ENCODE results near the gene SUCLG1. TPM values are rescaled to one million over a fixed set of nuclear protein-coding genes. Genes with fewer than 3 reads are reported as not detected.

Gene SUCLG1
- total and polyA plus RNA-seq, 10 of the 15 experiments (the other 5 are each of a cell fraction or from before 2014, with no cell fraction given): 75.4 to 197 (median 93.6) TPM

DNA sequence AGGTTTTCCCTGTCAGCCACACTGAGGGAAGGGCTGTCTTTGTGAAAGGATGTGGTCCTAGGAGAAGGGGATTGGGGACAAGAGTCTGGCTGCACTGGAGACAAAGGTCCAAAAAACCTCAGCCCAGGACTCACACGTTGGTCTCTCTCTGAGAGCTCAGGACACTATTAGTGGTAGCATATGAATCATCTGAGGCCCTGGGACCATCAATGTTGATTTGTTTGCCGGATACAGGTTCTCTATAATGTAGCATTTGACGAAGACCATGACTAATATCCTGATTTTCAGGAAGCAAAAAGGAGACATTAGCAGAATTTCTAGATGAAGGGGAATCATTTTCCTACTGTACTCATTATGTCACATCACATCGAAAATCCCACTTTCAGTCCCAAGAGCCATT is 35.0 kb upstream of the SUCLG1 start:
- Histone ChIP-seq H3K36me3 (ENCODE audit: control insufficient read depth in 2 of 2, insufficient read depth in 2 of 2, low read length in 1 of 2) (no peaks in the 10 kb centered on the region), H4K20me1 (ENCODE audit: control insufficient read depth, insufficient read depth) (no peaks in the 10 kb centered on the region), H2AFZ (ENCODE audit: control insufficient read depth, low read depth, low read length) (no peak overlapping the region), H3K4me3 (no peak overlapping the region), H3K4me1 (ENCODE audit: control insufficient read depth, insufficient read depth, low read length) (no peaks in the 10 kb centered on the region), H3K9ac (ENCODE audit: control insufficient read depth, insufficient read depth, low read length) (no peak overlapping the region), H3K79me2 (ENCODE audit: control insufficient read depth, insufficient read depth, low read length) (no peaks in the 10 kb centered on the region), H3K4me2 (ENCODE audit: control insufficient read depth, insufficient read depth) (no peak overlapping the region), H3K9me3 (replicated peaks; ENCODE audit: control insufficient read depth, insufficient read depth, low read length) (no peaks in the 10 kb centered on the region), H3K27ac (ENCODE audit: control insufficient read depth, insufficient read depth) (no peak overlapping the region), H3K27me3 (replicated peaks in 1 of 2; ENCODE audit: control insufficient read depth in 2 of 2, insufficient read depth in 2 of 2, low read length in 1 of 2) (no peaks in the 10 kb centered on the region)
- DNase-seq (ENCODE audit: low read depth, low spot score) (no peak), FAIRE-seq (no peak), ATAC-seq (no peak)
- TF ChIP-seq TBL1XR1 (IDR thresholded peaks at IDR 0.05; ENCODE audit: low read depth, low read length) (no peak), SPI1 (IDR thresholded peaks at IDR 0.05; ENCODE audit: borderline replicate concordance, insufficient read depth, low read depth, low read length) (no peak), BCL11A (IDR thresholded peaks at IDR 0.05; ENCODE audit: low read depth, low read length) (no peak), MXI1 (IDR thresholded peaks at IDR 0.05; ENCODE audit: low read depth, low read length) (no peak), CEBPB (IDR thresholded peaks at IDR 0.05; ENCODE audit: borderline replicate concordance in 1 of 2, low read depth in 2 of 2, low read length in 2 of 2) (no peak), ZNF217 (IDR thresholded peaks at IDR 0.05) (no peak), BMI1 (IDR thresholded peaks at IDR 0.05; ENCODE audit: borderline replicate concordance) (no peak), TCF7 (IDR thresholded peaks at IDR 0.05; ENCODE audit: borderline replicate concordance) (no peak), MTA2 (IDR thresholded peaks at IDR 0.05; ENCODE audit: low read depth) (no peak), RFX5 (IDR thresholded peaks at IDR 0.05; ENCODE audit: low read depth, low read length) (no peak), RBBP5 (conservative IDR thresholded peaks at IDR 0.05) (no peak), HCFC1 (IDR thresholded peaks at IDR 0.05; ENCODE audit: low read length) (no peak), CHD1 (IDR thresholded peaks at IDR 0.05; ENCODE audit: low read depth, low read length) (no peak), JUNB (IDR thresholded peaks at IDR 0.05) (no peak), MEF2B (IDR thresholded peaks at IDR 0.05; ENCODE audit: partially characterized antibody, poor library complexity, severe bottlenecking) (no peak)
- TF ChIP-seq, protein P1, sequence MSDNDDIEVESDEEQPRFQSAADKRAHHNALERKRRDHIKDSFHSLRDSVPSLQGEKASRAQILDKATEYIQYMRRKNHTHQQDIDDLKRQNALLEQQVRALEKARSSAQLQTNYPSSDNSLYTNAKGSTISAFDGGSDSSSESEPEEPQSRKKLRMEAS (IDR thresholded peaks at IDR 0.05; ENCODE audit: low read depth, low read length): no peak
- TF ChIP-seq, protein P2, sequence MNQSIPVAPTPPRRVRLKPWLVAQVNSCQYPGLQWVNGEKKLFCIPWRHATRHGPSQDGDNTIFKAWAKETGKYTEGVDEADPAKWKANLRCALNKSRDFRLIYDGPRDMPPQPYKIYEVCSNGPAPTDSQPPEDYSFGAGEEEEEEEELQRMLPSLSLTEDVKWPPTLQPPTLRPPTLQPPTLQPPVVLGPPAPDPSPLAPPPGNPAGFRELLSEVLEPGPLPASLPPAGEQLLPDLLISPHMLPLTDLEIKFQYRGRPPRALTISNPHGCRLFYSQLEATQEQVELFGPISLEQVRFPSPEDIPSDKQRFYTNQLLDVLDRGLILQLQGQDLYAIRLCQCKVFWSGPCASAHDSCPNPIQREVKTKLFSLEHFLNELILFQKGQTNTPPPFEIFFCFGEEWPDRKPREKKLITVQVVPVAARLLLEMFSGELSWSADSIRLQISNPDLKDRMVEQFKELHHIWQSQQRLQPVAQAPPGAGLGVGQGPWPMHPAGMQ (IDR thresholded peaks at IDR 0.05; ENCODE audit: borderline replicate concordance): no peak
- TF ChIP-seq, protein P3, sequence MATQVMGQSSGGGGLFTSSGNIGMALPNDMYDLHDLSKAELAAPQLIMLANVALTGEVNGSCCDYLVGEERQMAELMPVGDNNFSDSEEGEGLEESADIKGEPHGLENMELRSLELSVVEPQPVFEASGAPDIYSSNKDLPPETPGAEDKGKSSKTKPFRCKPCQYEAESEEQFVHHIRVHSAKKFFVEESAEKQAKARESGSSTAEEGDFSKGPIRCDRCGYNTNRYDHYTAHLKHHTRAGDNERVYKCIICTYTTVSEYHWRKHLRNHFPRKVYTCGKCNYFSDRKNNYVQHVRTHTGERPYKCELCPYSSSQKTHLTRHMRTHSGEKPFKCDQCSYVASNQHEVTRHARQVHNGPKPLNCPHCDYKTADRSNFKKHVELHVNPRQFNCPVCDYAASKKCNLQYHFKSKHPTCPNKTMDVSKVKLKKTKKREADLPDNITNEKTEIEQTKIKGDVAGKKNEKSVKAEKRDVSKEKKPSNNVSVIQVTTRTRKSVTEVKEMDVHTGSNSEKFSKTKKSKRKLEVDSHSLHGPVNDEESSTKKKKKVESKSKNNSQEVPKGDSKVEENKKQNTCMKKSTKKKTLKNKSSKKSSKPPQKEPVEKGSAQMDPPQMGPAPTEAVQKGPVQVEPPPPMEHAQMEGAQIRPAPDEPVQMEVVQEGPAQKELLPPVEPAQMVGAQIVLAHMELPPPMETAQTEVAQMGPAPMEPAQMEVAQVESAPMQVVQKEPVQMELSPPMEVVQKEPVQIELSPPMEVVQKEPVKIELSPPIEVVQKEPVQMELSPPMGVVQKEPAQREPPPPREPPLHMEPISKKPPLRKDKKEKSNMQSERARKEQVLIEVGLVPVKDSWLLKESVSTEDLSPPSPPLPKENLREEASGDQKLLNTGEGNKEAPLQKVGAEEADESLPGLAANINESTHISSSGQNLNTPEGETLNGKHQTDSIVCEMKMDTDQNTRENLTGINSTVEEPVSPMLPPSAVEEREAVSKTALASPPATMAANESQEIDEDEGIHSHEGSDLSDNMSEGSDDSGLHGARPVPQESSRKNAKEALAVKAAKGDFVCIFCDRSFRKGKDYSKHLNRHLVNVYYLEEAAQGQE (IDR thresholded peaks at IDR 0.05; ENCODE audit: low read depth, low read length): no peak
- TF ChIP-seq, protein P4, sequence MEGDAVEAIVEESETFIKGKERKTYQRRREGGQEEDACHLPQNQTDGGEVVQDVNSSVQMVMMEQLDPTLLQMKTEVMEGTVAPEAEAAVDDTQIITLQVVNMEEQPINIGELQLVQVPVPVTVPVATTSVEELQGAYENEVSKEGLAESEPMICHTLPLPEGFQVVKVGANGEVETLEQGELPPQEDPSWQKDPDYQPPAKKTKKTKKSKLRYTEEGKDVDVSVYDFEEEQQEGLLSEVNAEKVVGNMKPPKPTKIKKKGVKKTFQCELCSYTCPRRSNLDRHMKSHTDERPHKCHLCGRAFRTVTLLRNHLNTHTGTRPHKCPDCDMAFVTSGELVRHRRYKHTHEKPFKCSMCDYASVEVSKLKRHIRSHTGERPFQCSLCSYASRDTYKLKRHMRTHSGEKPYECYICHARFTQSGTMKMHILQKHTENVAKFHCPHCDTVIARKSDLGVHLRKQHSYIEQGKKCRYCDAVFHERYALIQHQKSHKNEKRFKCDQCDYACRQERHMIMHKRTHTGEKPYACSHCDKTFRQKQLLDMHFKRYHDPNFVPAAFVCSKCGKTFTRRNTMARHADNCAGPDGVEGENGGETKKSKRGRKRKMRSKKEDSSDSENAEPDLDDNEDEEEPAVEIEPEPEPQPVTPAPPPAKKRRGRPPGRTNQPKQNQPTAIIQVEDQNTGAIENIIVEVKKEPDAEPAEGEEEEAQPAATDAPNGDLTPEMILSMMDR (IDR thresholded peaks at IDR 0.05 in 2 of 3, conservative IDR thresholded peaks at IDR 0.05 in 1 of 3; ENCODE audit: control insufficient read depth in 2 of 3, extremely low read depth in 1 of 3, insufficient read depth in 1 of 3, low read depth in 3 of 3, low read length in 3 of 3): no peak
- RAD21 ChIA-PET (ENCODE audit: unreplicated experiment): interaction anchor here (0.6 kb wide), 1 partner anchor 431 kb away, joined by 3 read pairs; no protein-coding TSS in a partner anchor
- in situ Hi-C loops (cut with MboI) (loop anchor here (5.0 to 10.0 kb wide), 2 partner anchors 378 to 801 kb away; no protein-coding TSS in a partner anchor), intact Hi-C loops (cut with micrococcal nuclease; ENCODE audit: unreplicated experiment) (no loop called here)
- POLR2A ChIA-PET: interaction anchor here (1.0 kb wide), 1 partner anchor 367 kb away, joined by 3 read pairs; no protein-coding TSS in a partner anchor
- CTCF ChIA-PET: interaction anchor here (1.0 to 1.9 kb wide), 3 partner anchors 377 to 432 kb away, joined by 3 to 15 read pairs (median 3); no protein-coding TSS in a partner anchor
- BruUV-seq (replicated peaks): no TSS peak
- WGBS (ENCODE audit: insufficient coverage, insufficient replicate concordance, low lambda C conversion rate, missing lambda C conversion rate): 11% methylated on average over 4 of the region's 4 CpGs
- SMC1A ChIA-PET (ENCODE audit: uncharacterized antibody, unreplicated experiment): interaction anchor here (1.1 to 1.3 kb wide), 4 partner anchors 10 to 432 kb away, joined by 3 to 5 read pairs (median 4); no protein-coding TSS in a partner anchor

Measured in GM12878 (cell line).